Trophoblast cell (in vitro differentiated cells and primary cell): ENCODE measurements around the gene GCSH.

Source experiments
- DNase-seq, 2 donors: peaks; one replicate each; pipeline ENCODE4 v3.0.0-alpha.2; 2016
- H2AFZ ChIP-seq: 2 replicates; pipeline ENCODE4 v1.6.1; 2013; ENCODE audit warnings: low read length, moderate library complexity, mild to moderate bottlenecking; ENCODE audit not compliant: insufficient read depth, poor library complexity
- H2AK5ac ChIP-seq: 2 replicates; pipeline ENCODE4 v1.6.1; 2013; ENCODE audit warnings: mild to moderate bottlenecking, low read length
- H2BK120ac ChIP-seq: 2 replicates; pipeline ENCODE4 v1.6.1; 2013; ENCODE audit warnings: low read length, mild to moderate bottlenecking, moderate library complexity; ENCODE audit not compliant: insufficient read depth, poor library complexity
- H2BK12ac ChIP-seq: 2 replicates; pipeline ENCODE4 v1.6.1; 2013; ENCODE audit warnings: mild to moderate bottlenecking, low read length, moderate library complexity
- H2BK5ac ChIP-seq: 2 replicates; pipeline ENCODE4 v1.6.1; 2013; ENCODE audit warnings: low read length, low read depth, moderate library complexity, mild to moderate bottlenecking; ENCODE audit not compliant: poor library complexity
- H3K14ac ChIP-seq: 2 replicates; pipeline ENCODE4 v1.6.1; 2013; ENCODE audit warnings: mild to moderate bottlenecking, low read length
- H3K18ac ChIP-seq: 2 replicates; pipeline ENCODE4 v1.6.1; 2013; ENCODE audit warnings: mild to moderate bottlenecking, low read length
- H3K23ac ChIP-seq: 2 replicates; pipeline ENCODE4 v1.6.1; 2013; ENCODE audit warnings: low read length
- H3K27ac ChIP-seq: 2 replicates; pipeline ENCODE4 v1.5.1; 2013; ENCODE audit warnings: low read depth, mild to moderate bottlenecking, inconsistent platforms, low read length, moderate library complexity
- H3K27me3 ChIP-seq: 2 replicates; pipeline ENCODE4 v1.6.1; 2013; ENCODE audit warnings: inconsistent platforms, mild to moderate bottlenecking, low read length, moderate library complexity; ENCODE audit not compliant: insufficient read depth
- H3K36me3 ChIP-seq, 2 experiments: 1 replicate in 1 of 2; 2 replicates in 1 of 2; pipeline ENCODE4 v1.6.1; 2013; ENCODE audit warnings: low read length in 2 of 2, mild to moderate bottlenecking in 2 of 2, moderate library complexity in 1 of 2; ENCODE audit not compliant: insufficient read depth in 2 of 2, control insufficient read depth in 1 of 2
- H3K4ac ChIP-seq: 2 replicates; pipeline ENCODE4 v1.6.1; 2013; ENCODE audit warnings: low read depth, mild to moderate bottlenecking, low read length, moderate library complexity
- H3K4me1 ChIP-seq, 2 experiments: 1 replicate in 1 of 2; 2 replicates in 1 of 2; pipeline ENCODE4 v1.6.1; 2013; ENCODE audit warnings: low read length in 2 of 2, mild to moderate bottlenecking in 2 of 2, moderate library complexity in 1 of 2; ENCODE audit not compliant: insufficient read depth in 2 of 2, control insufficient read depth in 1 of 2
- H3K4me2 ChIP-seq: 2 replicates; pipeline ENCODE4 v1.6.1; 2013; ENCODE audit warnings: inconsistent platforms, mild to moderate bottlenecking, low read length, moderate library complexity
- H3K4me3 ChIP-seq: 2 replicates; pipeline ENCODE4 v1.5.1; 2013; ENCODE audit warnings: mild to moderate bottlenecking, low read depth, low read length, inconsistent platforms
- H3K79me1 ChIP-seq: one replicate; pipeline ENCODE4 v1.6.1; 2013; ENCODE audit warnings: low read length
- H3K79me2 ChIP-seq: 2 replicates; pipeline ENCODE4 v1.6.1; 2013; ENCODE audit warnings: low read length, mild to moderate bottlenecking; ENCODE audit not compliant: control insufficient read depth, insufficient read depth, poor library complexity
- H3K9ac ChIP-seq: 2 replicates; pipeline ENCODE4 v1.6.1; 2013; ENCODE audit warnings: mild to moderate bottlenecking, low read length
- H3K9me3 ChIP-seq: 2 replicates; pipeline ENCODE4 v1.6.1; 2013; ENCODE audit warnings: low read depth, mild to moderate bottlenecking, control low read depth, inconsistent platforms, low read length; ENCODE audit not compliant: insufficient read depth
- H4K12ac ChIP-seq: 2 replicates; pipeline ENCODE4 v1.6.1; 2013; ENCODE audit warnings: low read depth, mild to moderate bottlenecking, low read length, moderate library complexity
- H4K8ac ChIP-seq: 2 replicates; pipeline ENCODE4 v1.6.1; 2013; ENCODE audit warnings: low read depth, mild to moderate bottlenecking, low read length, moderate library complexity
- H4K91ac ChIP-seq: one replicate; pipeline ENCODE4 v1.6.1; 2013; ENCODE audit warnings: low read depth, mild to moderate bottlenecking, low read length, moderate library complexity
- WGBS: extraction: QIAGEN DNeasy Blood & Tissue Kit; methylation state at CpG from one replicate; pipeline ENCODE4 v1.1.7; 2013; ENCODE audit warnings: missing lambda C conversion rate; ENCODE audit not compliant: insufficient read length, insufficient coverage; ENCODE audit errors: extremely low coverage; 5-methylcytosine and 5-hydroxymethylcytosine counted together

GCSH gene

GRCh38 chr16:81036751-81037350, 59.3 kb downstream of the GCSH start:
- Histone ChIP-seq H4K8ac (peak overlapping the region; percentile 73), H2BK12ac (peak overlapping the region; percentile 11), H4K12ac (no peak overlapping the region), H3K27ac (no peak overlapping the region), H2AK5ac (peak overlapping the region; percentile 13), H3K4ac (peak overlapping the region; percentile 99), H2BK120ac (no peak overlapping the region), H3K79me1 (peaks cover 10% of the 10 kb centered on the region), H2AFZ (no peak overlapping the region), H3K36me3 (peaks cover 7 to 9% of the 10 kb centered on the region in 2 experiments), H3K9me3 (no peaks in the 10 kb centered on the region), H4K91ac (peak overlapping the region; percentile 90), H3K23ac (no peak overlapping the region), H3K27me3 (no peaks in the 10 kb centered on the region), H3K14ac (peak overlapping the region; percentile 78), H3K9ac (peak overlapping the region; percentile 95), H3K4me3 (peak overlapping the region; percentile 98), H2BK5ac (peak overlapping the region; percentile 55), H3K18ac (peak overlapping the region; percentile 91), H3K4me2 (peak overlapping the region; percentile 65), H3K4me1 (peaks cover 14 to 21% of the 10 kb centered on the region in 2 experiments), H3K79me2 (peaks cover 19% of the 10 kb centered on the region)
- no CpG with 5 or more reads among the region's 10 CpGs for WGBS
- peak; percentile 64 to 73 for DNase-seq

GRCh38 chr16:81035975-81036750, 60.0 kb downstream of the GCSH start:
- peak overlapping the region; percentile 95 for H3K9ac ChIP-seq
- DNase-seq: peak; percentile 14 to 51
- peak overlapping the region; percentile 90 for H4K91ac ChIP-seq
- H3K27me3 ChIP-seq: no peaks in the 10 kb centered on the region
- peak overlapping the region; percentile 23 for H2AK5ac ChIP-seq
- H2BK120ac ChIP-seq: peak overlapping the region; percentile 78
- peak overlapping the region; percentile 73 for H4K8ac ChIP-seq
- H3K23ac ChIP-seq: no peak overlapping the region
- H3K79me2 ChIP-seq: peaks cover 19% of the 10 kb centered on the region
- peak overlapping the region; percentile 83 for H4K12ac ChIP-seq
- peaks cover 12 to 16% of the 10 kb centered on the region in 2 experiments for H3K4me1 ChIP-seq
- H3K4ac ChIP-seq: peak overlapping the region; percentile 99
- H3K4me2 ChIP-seq: peak overlapping the region; percentile 65
- peak overlapping the region; percentile 98 for H3K4me3 ChIP-seq
- H2BK12ac ChIP-seq: no peak overlapping the region
- H3K14ac ChIP-seq: peak overlapping the region; percentile 78
- peak overlapping the region; percentile 77 for H3K27ac ChIP-seq
- H3K36me3 ChIP-seq: peaks cover 7 to 9% of the 10 kb centered on the region in 2 experiments
- peak overlapping the region; percentile 91 for H3K18ac ChIP-seq
- no peaks in the 10 kb centered on the region for H3K9me3 ChIP-seq
- H2BK5ac ChIP-seq: peak overlapping the region; percentile 55
- no CpG with 5 or more reads among the region's 80 CpGs for WGBS
- H2AFZ ChIP-seq: peak overlapping the region; percentile 65
- H3K79me1 ChIP-seq: peaks cover 8% of the 10 kb centered on the region

DNA sequence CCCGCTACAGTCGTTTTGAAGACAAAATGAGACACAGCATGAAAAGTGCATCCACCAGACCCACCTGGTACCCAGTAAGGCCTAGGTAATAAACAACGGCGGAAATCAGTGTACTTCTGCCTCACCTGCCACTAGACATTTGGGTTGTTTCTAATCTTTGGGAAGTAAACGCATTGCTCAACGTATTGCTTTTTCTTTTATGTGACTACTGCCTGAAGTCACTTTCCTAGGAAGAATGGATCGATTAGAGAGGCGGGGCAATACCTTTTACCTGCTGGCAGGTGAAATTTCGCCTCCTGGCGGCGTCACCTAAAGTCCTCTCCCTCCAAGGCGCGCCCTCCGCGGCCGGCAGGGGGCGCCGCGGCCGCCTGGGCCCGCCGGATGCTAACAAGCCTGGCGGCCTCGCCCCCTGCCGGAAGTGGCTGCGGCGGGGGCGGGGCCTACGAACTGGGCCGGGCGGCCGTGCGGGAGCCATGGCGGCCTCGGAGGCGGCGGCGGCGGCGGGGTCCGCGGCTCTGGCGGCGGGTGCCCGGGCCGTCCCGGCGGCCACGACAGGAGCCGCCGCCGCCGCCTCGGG, 60.7 kb downstream of the GCSH start, which contains the start of gene ATMIN:
Gene ATMIN (plus strand): TSS at position 445 of the 577 bp plus-strand sequence. CDS start 29 bp downstream, at position 474.
- H3K14ac ChIP-seq: peak within 1 kb of the TSS; percentile 78
- peaks cover 12 to 13% of the 10 kb centered on the region in 2 experiments for H3K4me1 ChIP-seq
- H3K79me1 ChIP-seq: peaks cover 8% of the 10 kb centered on the region
- H3K4ac ChIP-seq: peak within 1 kb of the TSS; percentile 99
- H4K8ac ChIP-seq: peak within 1 kb of the TSS; percentile 73
- H2BK5ac ChIP-seq: peak within 1 kb of the TSS; percentile 55
- peak within 1 kb of the TSS; percentile 78 for H2BK120ac ChIP-seq
- no peaks in the 10 kb centered on the region for H3K9me3 ChIP-seq
- no peaks in the 10 kb centered on the region for H3K27me3 ChIP-seq
- DNase-seq: peak; percentile 88 to 98
- peak within 1 kb of the TSS; percentile 90 for H4K91ac ChIP-seq
- no CpG with 5 or more reads among the region's 54 CpGs for WGBS
- H3K4me3 ChIP-seq: peak within 1 kb of the TSS; percentile 98
- H3K4me2 ChIP-seq: peak within 1 kb of the TSS; percentile 65
- peak within 1 kb of the TSS; percentile 83 for H4K12ac ChIP-seq
- H3K36me3 ChIP-seq: peaks cover 7 to 9% of the 10 kb centered on the region in 2 experiments
- no peak within 1 kb of the TSS for H3K23ac ChIP-seq
- peak within 1 kb of the TSS; percentile 65 for H2AFZ ChIP-seq
- peaks cover 19% of the 10 kb centered on the region for H3K79me2 ChIP-seq
- H3K9ac ChIP-seq: peak within 1 kb of the TSS; percentile 95
- peak within 1 kb of the TSS; percentile 91 for H3K18ac ChIP-seq
- H2AK5ac ChIP-seq: peak within 1 kb of the TSS; percentile 23
- H2BK12ac ChIP-seq: no peak within 1 kb of the TSS
- peak within 1 kb of the TSS; percentile 77 for H3K27ac ChIP-seq
